Neuron (in vitro differentiated cells): ENCODE results near the gene CCDC148.

Experiments
- H2AFZ ChIP-seq: one replicate; pipeline ENCODE4 v1.6.1; 2013; ENCODE audit warnings: low read depth, mild to moderate bottlenecking, inconsistent platforms, low read length, moderate library complexity
- H3K27me3 ChIP-seq: one replicate; pipeline ENCODE4 v1.6.1; 2013; ENCODE audit warnings: low read length; ENCODE audit not compliant: insufficient read depth
- H3K36me3 ChIP-seq: one replicate; pipeline ENCODE4 v1.6.1; 2013; ENCODE audit warnings: low read length; ENCODE audit not compliant: insufficient read depth
- H3K4me1 ChIP-seq: one replicate; pipeline ENCODE4 v1.6.1; 2013; ENCODE audit warnings: low read length; ENCODE audit not compliant: insufficient read depth
- H3K4me3 ChIP-seq: 2 replicates; pipeline ENCODE4 v1.5.1; 2013; ENCODE audit warnings: mild to moderate bottlenecking, low read length, moderate library complexity
- H3K9me3 ChIP-seq: one replicate; pipeline ENCODE4 v1.6.1; 2013; ENCODE audit warnings: low read length

CCDC148 gene

DNA sequence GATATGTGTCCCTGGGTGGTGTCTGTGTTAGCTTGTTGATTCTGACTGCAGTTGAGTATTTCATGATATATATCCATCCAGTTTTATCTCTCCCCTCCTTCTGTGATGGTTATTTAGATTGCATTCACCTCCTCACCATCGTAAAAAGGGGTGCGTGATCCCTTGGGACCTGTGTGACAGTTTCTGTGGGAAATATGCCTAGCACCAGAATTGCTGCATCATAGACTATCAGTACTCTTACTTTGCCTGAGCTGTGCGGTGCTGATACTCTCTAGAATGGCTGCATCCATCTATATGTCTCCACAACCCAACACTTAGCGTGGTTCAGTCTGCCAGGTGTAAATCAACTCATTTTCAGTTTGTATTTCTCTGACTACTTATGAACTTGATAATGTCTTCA lies 34.5 kb upstream of the CCDC148 start:
- H3K36me3 ChIP-seq, result no peaks in the 10 kb centered on the region
- H3K9me3 ChIP-seq, result no peaks in the 10 kb centered on the region
- H2AFZ ChIP-seq, result no peak overlapping the region
- peaks cover 17% of the 10 kb centered on the region for H3K4me1 ChIP-seq
- H3K27me3 ChIP-seq, result no peaks in the 10 kb centered on the region
- no peak overlapping the region for H3K4me3 ChIP-seq

- no peaks in the 10 kb centered on the region for H3K36me3 ChIP-seq
- H3K27me3 ChIP-seq, result no peaks in the 10 kb centered on the region
- no peak overlapping the region for H3K4me3 ChIP-seq
- no peaks in the 10 kb centered on the region for H3K9me3 ChIP-seq
- peaks cover 17% of the 10 kb centered on the region for H3K4me1 ChIP-seq
- no peak overlapping the region for H2AFZ ChIP-seq
Observed at GRCh38 chr2:158489366-158490112, 33.0 kb upstream of the CCDC148 start.

- Histone ChIP-seq H3K27me3 (no peaks in the 10 kb centered on the region), H3K4me3 (no peak overlapping the region), H3K9me3 (no peaks in the 10 kb centered on the region), H3K36me3 (no peaks in the 10 kb centered on the region), H3K4me1 (peaks cover 17% of the 10 kb centered on the region), H2AFZ (no peak overlapping the region)
Observed at GRCh38 chr2:158488442-158489216, 32.1 kb upstream of the CCDC148 start.

GRCh38 chr2:158487419-158487818 lies 30.9 kb upstream of the CCDC148 start:
- H3K9me3 ChIP-seq, result no peaks in the 10 kb centered on the region
- H2AFZ ChIP-seq, result no peak overlapping the region
- peaks cover 17% of the 10 kb centered on the region for H3K4me1 ChIP-seq
- no peak overlapping the region for H3K4me3 ChIP-seq
- no peaks in the 10 kb centered on the region for H3K27me3 ChIP-seq
- H3K36me3 ChIP-seq, result no peaks in the 10 kb centered on the region

- Histone ChIP-seq H3K4me3 (no peak overlapping the region), H2AFZ (no peak overlapping the region), H3K36me3 (no peaks in the 10 kb centered on the region), H3K4me1 (peaks cover 17% of the 10 kb centered on the region), H3K9me3 (no peaks in the 10 kb centered on the region), H3K27me3 (no peaks in the 10 kb centered on the region)
Observed at GRCh38 chr2:158486970-158487325, 30.4 kb upstream of the CCDC148 start.

DNA sequence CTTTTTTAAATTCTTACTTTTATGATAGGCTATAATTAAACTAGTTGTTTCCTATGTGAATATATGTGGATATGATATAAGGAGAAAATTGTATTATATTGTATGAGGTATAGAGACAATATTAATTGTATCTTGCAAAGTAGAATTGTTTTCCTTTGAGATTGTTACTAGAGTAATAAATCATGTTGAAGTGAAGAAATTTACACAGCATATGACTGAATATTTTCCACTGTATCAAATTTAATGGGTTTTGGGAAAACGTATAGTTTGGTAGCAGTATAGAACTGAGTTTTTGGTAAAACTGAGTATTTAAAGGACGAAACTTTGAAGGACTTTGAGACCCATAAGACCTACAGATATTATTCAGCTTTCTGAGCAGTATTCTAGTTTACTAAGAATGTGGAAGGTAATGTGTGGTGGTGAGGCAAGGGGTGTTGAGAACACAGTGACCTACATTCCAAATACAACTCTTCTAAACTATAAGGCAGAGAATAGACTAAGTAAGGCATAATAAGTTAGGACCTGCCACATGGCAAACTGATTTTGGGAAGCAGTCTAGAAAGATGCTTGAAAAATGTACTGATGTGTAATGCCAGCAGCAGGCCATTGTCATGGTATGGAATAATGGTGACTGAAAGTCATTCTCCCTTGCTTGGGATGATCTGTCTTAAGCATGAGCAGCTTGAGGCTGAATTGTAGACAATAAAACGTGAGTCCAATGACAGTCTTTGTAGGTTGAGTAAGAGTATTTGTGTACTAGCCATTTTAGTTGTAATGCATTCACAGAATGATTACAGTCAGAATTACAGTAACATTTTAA lies 29.8 kb upstream of the CCDC148 start:
- Histone ChIP-seq H2AFZ (no peak overlapping the region), H3K36me3 (no peaks in the 10 kb centered on the region), H3K9me3 (no peaks in the 10 kb centered on the region), H3K4me1 (peaks cover 17% of the 10 kb centered on the region), H3K27me3 (no peaks in the 10 kb centered on the region), H3K4me3 (no peak overlapping the region)

- Histone ChIP-seq H3K27me3 (no peaks in the 10 kb centered on the region), H3K4me3 (no peak overlapping the region), H3K4me1 (peaks cover 13% of the 10 kb centered on the region), H3K36me3 (no peaks in the 10 kb centered on the region), H3K9me3 (no peaks in the 10 kb centered on the region), H2AFZ (no peak overlapping the region)
Observed at GRCh38 chr2:158484892-158485556, 28.5 kb upstream of the CCDC148 start.

GRCh38 chr2:158482594-158482993 lies 26.0 kb upstream of the CCDC148 start:
- Histone ChIP-seq H3K36me3 (no peaks in the 10 kb centered on the region), H3K4me1 (no peaks in the 10 kb centered on the region), H3K27me3 (no peaks in the 10 kb centered on the region), H3K4me3 (no peak overlapping the region), H2AFZ (no peak overlapping the region), H3K9me3 (no peaks in the 10 kb centered on the region)

- H3K4me1 ChIP-seq, result no peaks in the 10 kb centered on the region
- H2AFZ ChIP-seq, result no peak overlapping the region
- H3K9me3 ChIP-seq, result no peaks in the 10 kb centered on the region
- H3K27me3 ChIP-seq, result no peaks in the 10 kb centered on the region
- H3K4me3 ChIP-seq, result no peak overlapping the region
- no peaks in the 10 kb centered on the region for H3K36me3 ChIP-seq
Observed at GRCh38 chr2:158481116-158481515, 24.6 kb upstream of the CCDC148 start.

DNA sequence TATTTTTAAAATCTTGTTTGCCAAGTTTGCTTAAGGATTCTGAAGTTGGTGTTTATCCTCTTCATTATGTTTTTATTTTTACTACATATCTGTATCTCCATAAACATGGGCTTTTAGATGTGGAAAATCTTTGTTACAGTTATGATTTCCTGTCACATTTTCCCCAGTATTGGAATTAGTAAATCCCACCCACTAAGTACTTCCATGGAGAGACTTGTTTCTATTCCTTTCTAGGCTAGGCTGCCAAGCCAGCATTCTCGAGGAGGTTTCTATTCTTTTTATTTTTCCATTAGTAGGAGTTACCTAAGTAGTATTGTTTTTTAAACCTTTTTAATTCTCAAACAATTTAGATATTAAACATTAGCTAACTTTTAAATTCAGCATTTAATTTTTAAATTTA lies 22.3 kb upstream of the CCDC148 start:
- Histone ChIP-seq H2AFZ (no peak overlapping the region), H3K4me1 (no peaks in the 10 kb centered on the region), H3K9me3 (no peaks in the 10 kb centered on the region), H3K27me3 (no peaks in the 10 kb centered on the region), H3K4me3 (no peak overlapping the region), H3K36me3 (no peaks in the 10 kb centered on the region)

- Histone ChIP-seq H3K4me3 (no peak overlapping the region), H3K9me3 (no peaks in the 10 kb centered on the region), H3K4me1 (no peaks in the 10 kb centered on the region), H3K36me3 (no peaks in the 10 kb centered on the region), H3K27me3 (no peaks in the 10 kb centered on the region), H2AFZ (no peak overlapping the region)
Observed at GRCh38 chr2:158478237-158478636, 21.7 kb upstream of the CCDC148 start.

- Histone ChIP-seq H2AFZ (no peak overlapping the region), H3K27me3 (no peaks in the 10 kb centered on the region), H3K4me3 (no peak overlapping the region), H3K4me1 (no peaks in the 10 kb centered on the region), H3K36me3 (no peaks in the 10 kb centered on the region), H3K9me3 (no peaks in the 10 kb centered on the region)
Observed at GRCh38 chr2:158477202-158477601, 20.6 kb upstream of the CCDC148 start.
